ENCODE measurements around the gene GPAM. TPM values are rescaled to one million over a fixed set of nuclear protein-coding genes. Genes with fewer than 3 reads are reported as not detected.

GPAM gene
- total and polyA plus RNA-seq, 9 of the 15 experiments (the other 6 are each of a cell fraction or from before 2014, with no cell fraction given), result 3.5 to 7.5 (median 5.5) TPM

- TF ChIP-seq, protein P1, sequence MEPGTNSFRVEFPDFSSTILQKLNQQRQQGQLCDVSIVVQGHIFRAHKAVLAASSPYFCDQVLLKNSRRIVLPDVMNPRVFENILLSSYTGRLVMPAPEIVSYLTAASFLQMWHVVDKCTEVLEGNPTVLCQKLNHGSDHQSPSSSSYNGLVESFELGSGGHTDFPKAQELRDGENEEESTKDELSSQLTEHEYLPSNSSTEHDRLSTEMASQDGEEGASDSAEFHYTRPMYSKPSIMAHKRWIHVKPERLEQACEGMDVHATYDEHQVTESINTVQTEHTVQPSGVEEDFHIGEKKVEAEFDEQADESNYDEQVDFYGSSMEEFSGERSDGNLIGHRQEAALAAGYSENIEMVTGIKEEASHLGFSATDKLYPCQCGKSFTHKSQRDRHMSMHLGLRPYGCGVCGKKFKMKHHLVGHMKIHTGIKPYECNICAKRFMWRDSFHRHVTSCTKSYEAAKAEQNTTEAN (CRISPR knock-in tag; IDR thresholded peaks at IDR 0.05), result no peak
- TF ChIP-seq TCF7 (IDR thresholded peaks at IDR 0.05; ENCODE audit: borderline replicate concordance) (no peak), BDP1 (IDR thresholded peaks at IDR 0.05; ENCODE audit: insufficient read depth, insufficient read length) (no peak), ZNF140 (CRISPR knock-in tag; IDR thresholded peaks at IDR 0.05) (no peak), YY1 (IDR thresholded peaks at IDR 0.05; ENCODE audit: borderline replicate concordance in 1 of 3, control insufficient read depth in 1 of 3, extremely low read depth in 1 of 3, insufficient read depth in 3 of 3, insufficient read length in 1 of 3, insufficient replicate concordance in 2 of 3, low read depth in 1 of 3, low read length in 2 of 3) (no peak), MIER1 (IDR thresholded peaks at IDR 0.05; ENCODE audit: low read depth) (no peak), ZNF165 (CRISPR knock-in tag; IDR thresholded peaks at IDR 0.05; ENCODE audit: borderline replicate concordance) (no peak)
- TF ChIP-seq, protein P2, sequence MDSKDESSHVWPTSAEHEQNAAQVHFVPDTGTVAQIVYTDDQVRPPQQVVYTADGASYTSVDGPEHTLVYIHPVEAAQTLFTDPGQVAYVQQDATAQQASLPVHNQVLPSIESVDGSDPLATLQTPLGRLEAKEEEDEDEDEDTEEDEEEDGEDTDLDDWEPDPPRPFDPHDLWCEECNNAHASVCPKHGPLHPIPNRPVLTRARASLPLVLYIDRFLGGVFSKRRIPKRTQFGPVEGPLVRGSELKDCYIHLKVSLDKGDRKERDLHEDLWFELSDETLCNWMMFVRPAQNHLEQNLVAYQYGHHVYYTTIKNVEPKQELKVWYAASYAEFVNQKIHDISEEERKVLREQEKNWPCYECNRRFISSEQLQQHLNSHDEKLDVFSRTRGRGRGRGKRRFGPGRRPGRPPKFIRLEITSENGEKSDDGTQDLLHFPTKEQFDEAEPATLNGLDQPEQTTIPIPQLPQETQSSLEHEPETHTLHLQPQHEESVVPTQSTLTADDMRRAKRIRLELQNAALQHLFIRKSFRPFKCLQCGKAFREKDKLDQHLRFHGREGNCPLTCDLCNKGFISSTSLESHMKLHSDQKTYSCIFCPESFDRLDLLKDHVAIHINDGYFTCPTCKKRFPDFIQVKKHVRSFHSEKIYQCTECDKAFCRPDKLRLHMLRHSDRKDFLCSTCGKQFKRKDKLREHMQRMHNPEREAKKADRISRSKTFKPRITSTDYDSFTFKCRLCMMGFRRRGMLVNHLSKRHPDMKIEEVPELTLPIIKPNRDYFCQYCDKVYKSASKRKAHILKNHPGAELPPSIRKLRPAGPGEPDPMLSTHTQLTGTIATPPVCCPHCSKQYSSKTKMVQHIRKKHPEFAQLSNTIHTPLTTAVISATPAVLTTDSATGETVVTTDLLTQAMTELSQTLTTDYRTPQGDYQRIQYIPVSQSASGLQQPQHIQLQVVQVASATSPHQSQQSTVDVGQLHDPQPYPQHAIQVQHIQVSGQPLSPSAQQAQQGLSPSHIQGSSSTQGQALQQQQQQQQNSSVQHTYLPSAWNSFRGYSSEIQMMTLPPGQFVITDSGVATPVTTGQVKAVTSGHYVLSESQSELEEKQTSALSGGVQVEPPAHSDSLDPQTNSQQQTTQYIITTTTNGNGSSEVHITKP (IDR thresholded peaks at IDR 0.05; ENCODE audit: partially characterized antibody), result no peak
Measured at GRCh38 chr10:112173206-112173605, 10.4 kb downstream of the GPAM start (continued).

Data from K562 (cell line).